ENCODE measurements around the gene DDX52. TPM values are rescaled to one million over a fixed set of nuclear protein-coding genes. Genes with fewer than 3 reads are reported as not detected.

DDX52 gene
- total and polyA plus RNA-seq, 2 of the 8 experiments (the other 6 are each of a cell fraction or from before 2014, with no cell fraction given) = 10.0 to 45.9 TPM

GRCh38 chr17:37640015-37640414 lies 3.2 kb downstream of the DDX52 start:
- H3K23me2 ChIP-seq (ENCODE audit: low read depth, low read length) = no peaks in the 10 kb centered on the region
- peaks cover 0 to 3% (median under 1%) of the 10 kb centered on the region in 4 experiments; a peak in 1 of 7 replicates for H3K4me1 ChIP-seq (replicated peaks in 1 of 4; ENCODE audit: control insufficient read depth in 3 of 4, insufficient read depth in 4 of 4, low read length in 3 of 4)
- H3K23ac ChIP-seq (ENCODE audit: insufficient read length) = no peak overlapping the region
- H3K79me1 ChIP-seq (ENCODE audit: low read depth, low read length) = no peaks in the 10 kb centered on the region
- no peaks in the 10 kb centered on the region for H4K20me1 ChIP-seq (replicated peaks in 1 of 2; ENCODE audit: control insufficient read depth in 1 of 2, insufficient read depth in 2 of 2, low read length in 2 of 2)
- no peak overlapping the region for H3K56ac ChIP-seq (replicated peaks; ENCODE audit: insufficient read length, low read depth, low read length)
- ChIA-PET POLR2A (ENCODE audit: partially characterized antibody) (interaction anchor here (0.6 to 1.9 kb wide), 5 partner anchors 10 to 31 kb away, joined by 3 to 5 read pairs (median 3); partner anchors contain the start of gene SYNRG), CTCF (ENCODE audit: partially characterized antibody) (no interaction called here)
- H4K8ac ChIP-seq (ENCODE audit: extremely low read depth, insufficient read depth, low read length) = no peak overlapping the region
- no peak overlapping the region for H3K18ac ChIP-seq (ENCODE audit: extremely low read depth, low read length)
- no peak overlapping the region for H2BK120ac ChIP-seq (replicated peaks; ENCODE audit: low read depth, low read length)
- H3K4ac ChIP-seq (replicated peaks; ENCODE audit: insufficient read length, low read depth, low read length) = no peak overlapping the region
- H2AFZ ChIP-seq (ENCODE audit: low read length) = no peak overlapping the region
- no peak overlapping the region for H3K9ac ChIP-seq (replicated peaks in 1 of 4; ENCODE audit: extremely low read depth in 1 of 4, low read depth in 3 of 4, low read length in 3 of 4)
- H3K14ac ChIP-seq (ENCODE audit: insufficient read length) = no peak overlapping the region
- H3K27ac ChIP-seq (ENCODE audit: low read depth, low read length) = no peak overlapping the region
- DNase-seq (ENCODE audit: low read depth in 1 of 2, low spot score in 2 of 2) (no peak), FAIRE-seq (no peak)
- 0 out of 7 replicates have a peak, but pooled peaks cover 0 to 2% (median 0%) of the 10 kb centered on the region in 4 experiments for H3K27me3 ChIP-seq (replicated peaks in 1 of 4; ENCODE audit: control insufficient read depth in 3 of 4, extremely low read depth in 1 of 4, insufficient read depth in 3 of 4, low read length in 3 of 4)
- peaks cover 4 to 56% of the 10 kb centered on the region in 2 experiments for H3K79me2 ChIP-seq (ENCODE audit: control insufficient read depth in 1 of 2, insufficient read depth in 2 of 2, low read length in 2 of 2)
- no peak overlapping the region for H2BK20ac ChIP-seq (ENCODE audit: low read length)
- H3K9me3 ChIP-seq (ENCODE audit: insufficient read depth in 2 of 2, low read depth in 1 of 2, low read length in 1 of 2) = no peaks in the 10 kb centered on the region
- no peak overlapping the region for H2BK12ac ChIP-seq (ENCODE audit: low read depth, low read length)
- no peak overlapping the region for H3K4me3 ChIP-seq (ENCODE audit: extremely low read depth in 1 of 4, insufficient read depth in 2 of 4, low read depth in 3 of 4, low read length in 4 of 4)
- no peak overlapping the region for H4K5ac ChIP-seq (ENCODE audit: insufficient read length, low read depth, low read length)
- H3K36me3 ChIP-seq (ENCODE audit: control insufficient read depth in 2 of 4, insufficient read depth in 4 of 4, low read length in 3 of 4) = peaks cover 3 to 13% (median 8%) of the 10 kb centered on the region in 4 experiments; a peak in 4 of 8 replicates
- H2BK15ac ChIP-seq (ENCODE audit: low read length) = no peak overlapping the region
- no peak overlapping the region for H4K91ac ChIP-seq (replicated peaks; ENCODE audit: insufficient read length, low read length)
- no peak overlapping the region for H3K4me2 ChIP-seq (ENCODE audit: insufficient read depth in 1 of 2, low read depth in 2 of 2, low read length in 2 of 2)
- H2BK5ac ChIP-seq (ENCODE audit: low read depth, low read length) = no peak overlapping the region
- no peak overlapping the region for H2AK5ac ChIP-seq (ENCODE audit: low read depth, low read length)
- TF ChIP-seq CHD2 (IDR thresholded peaks at IDR 0.05; ENCODE audit: low read length) (no peak), POLR2AphosphoS5 (IDR thresholded peaks at IDR 0.05; ENCODE audit: low read depth, low read length) (no peak), SIX5 (IDR thresholded peaks at IDR 0.05; ENCODE audit: low read depth, low read length) (no peak), NANOG (IDR thresholded peaks at IDR 0.05; ENCODE audit: insufficient read depth, low read depth, low read length, poor library complexity, severe bottlenecking) (no peak), KDM4A (IDR thresholded peaks at IDR 0.05; ENCODE audit: low read depth, low read length, severe bottlenecking) (no peak), CTBP2 (IDR thresholded peaks at IDR 0.05; ENCODE audit: borderline replicate concordance, insufficient read depth, insufficient read length, low read length) (no peak), TAF1 (IDR thresholded peaks at IDR 0.05; ENCODE audit: low read depth, low read length) (no peak), EGR1 (IDR thresholded peaks at IDR 0.05; ENCODE audit: borderline replicate concordance, low read depth, low read length) (no peak), POLR2A (IDR thresholded peaks at IDR 0.05; ENCODE audit: control extremely low read depth in 1 of 2, low read depth in 2 of 2, low read length in 2 of 2) (no peak), SAP30 (IDR thresholded peaks at IDR 0.05; ENCODE audit: insufficient read depth, insufficient replicate concordance, low read length) (no peak), SUZ12 (IDR thresholded peaks at IDR 0.05; ENCODE audit: low read length) (no peak), MAFK (IDR thresholded peaks at IDR 0.05; ENCODE audit: low read depth, low read length) (no peak), BCL11A (IDR thresholded peaks at IDR 0.05; ENCODE audit: low read depth in 2 of 2, low read length in 2 of 2) (no peak), TEAD4 (IDR thresholded peaks at IDR 0.05; ENCODE audit: low read depth, low read length) (no peak), ASH2L (IDR thresholded peaks at IDR 0.05; ENCODE audit: low read length) (no peak), BRCA1 (IDR thresholded peaks at IDR 0.05; ENCODE audit: low read depth, low read length) (no peak)

Measured in H1 (cell line).